GM21619 (cell line): ENCODE data around the gene IQCM.

Experiments used
- ATAC-seq: cut with Tn5 transposase; IDR thresholded peaks from one replicate; pipeline ENCODE4 v1.9.1; 2021; ENCODE audit not compliant: unreplicated experiment

The IQCM gene, protein sequence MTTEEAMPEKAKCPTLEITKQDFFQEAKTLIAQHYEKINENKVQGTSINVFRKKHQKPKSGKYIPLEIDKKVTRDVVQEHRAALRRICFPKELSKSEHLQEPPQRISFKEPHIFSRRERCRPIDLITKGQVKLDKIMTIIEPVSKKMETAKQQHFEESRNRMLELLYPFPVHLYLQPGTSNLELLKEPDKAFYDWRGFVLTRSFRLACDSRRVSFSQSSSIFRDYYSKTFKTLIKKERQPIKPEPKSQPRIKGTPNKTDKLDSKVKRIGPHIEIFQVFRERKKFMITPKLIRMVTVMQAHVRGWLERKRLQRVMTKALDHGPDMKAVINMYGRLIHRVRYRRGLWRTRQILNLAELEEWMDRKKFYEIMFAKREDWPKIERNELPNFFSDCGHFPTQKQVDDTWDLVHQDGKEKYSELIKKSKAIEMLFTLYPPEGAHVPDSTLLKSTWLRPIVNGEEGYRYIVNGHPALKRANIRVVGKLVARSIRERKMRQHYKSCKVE

DNA sequence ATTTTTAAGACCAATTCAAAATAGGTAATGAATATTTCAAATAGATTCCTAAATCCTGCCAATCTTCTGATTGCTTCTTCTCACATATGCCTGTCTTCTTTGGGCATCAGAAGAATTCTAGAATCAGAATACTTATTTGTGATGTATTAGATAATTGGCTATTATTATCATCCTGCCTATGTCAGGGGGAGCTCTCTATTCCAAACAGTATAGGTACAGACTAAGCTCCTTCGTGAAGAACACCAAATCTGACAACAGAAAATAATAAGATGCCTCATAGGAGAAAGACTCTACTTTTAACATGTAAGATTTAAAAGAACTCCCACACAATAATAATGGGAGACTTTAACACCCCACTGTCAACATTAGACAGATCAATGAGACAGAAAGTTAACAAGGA lies at the start of gene IQCM:
Gene IQCM (minus strand): TSS at position 101 of the 400 bp plus-strand sequence. CDS start 73,152 bp downstream, outside the sequence.
- ATAC-seq = no peak

DNA sequence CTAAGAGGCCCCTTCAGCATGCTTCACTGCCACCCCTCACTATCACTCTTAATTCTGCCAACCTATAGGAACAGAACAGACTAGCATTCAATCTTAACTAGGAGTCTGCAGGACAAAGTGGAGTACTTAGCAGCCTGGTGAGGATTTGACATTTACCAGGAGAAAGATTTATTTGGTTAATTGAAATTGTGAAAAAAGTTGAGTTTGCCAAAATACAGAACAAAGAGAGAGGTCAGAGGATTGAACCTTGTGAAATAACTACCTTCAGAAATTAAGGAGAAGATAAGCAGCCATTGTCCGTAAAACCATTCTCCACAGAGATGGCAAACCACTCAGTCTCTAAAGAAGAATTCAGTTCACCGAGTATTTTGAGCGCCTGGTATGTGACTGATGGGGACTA lies 41.8 kb upstream of the IQCM start:
- no peak for ATAC-seq

DNA sequence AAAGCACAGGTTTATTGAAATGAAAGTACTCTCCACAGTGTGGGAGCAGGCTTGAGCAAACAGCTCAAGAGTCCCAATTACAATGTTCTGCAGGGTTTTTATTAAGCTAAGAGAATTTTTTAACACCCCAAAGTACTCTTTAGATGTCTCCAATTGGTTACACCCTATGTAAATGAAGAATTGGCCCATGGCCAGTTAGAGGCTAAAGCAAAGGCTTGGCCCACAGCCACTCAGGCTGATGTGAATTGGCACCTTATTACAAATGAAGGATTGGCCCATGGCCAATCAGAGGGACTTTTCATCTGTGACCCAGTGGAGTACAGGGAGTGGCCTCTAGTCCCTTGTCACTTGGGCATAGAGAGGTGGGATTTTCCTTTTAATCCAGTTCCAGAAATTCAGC lies 30.1 kb upstream of the IQCM start:
- ATAC-seq = no peak

DNA sequence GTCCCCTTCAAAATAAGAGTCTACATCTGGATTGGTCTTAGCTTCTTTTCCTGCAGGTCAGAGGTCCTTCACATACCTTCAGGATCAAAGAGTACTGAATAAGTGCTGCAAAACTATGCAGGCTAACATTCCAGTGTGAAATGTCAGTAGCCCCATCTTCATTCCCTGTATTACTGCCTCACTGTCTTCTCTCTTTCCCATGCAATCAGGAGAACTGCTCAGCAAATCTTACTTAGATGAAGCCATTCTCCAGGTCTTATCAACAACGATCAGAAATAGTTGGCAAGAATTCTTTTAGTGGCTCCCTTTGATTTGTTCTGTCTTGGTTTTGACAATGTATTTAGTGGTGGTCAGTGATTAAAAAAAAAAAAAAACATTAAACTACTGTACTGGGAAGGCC lies 26.0 kb upstream of the IQCM start:
- ATAC-seq = no peak

DNA sequence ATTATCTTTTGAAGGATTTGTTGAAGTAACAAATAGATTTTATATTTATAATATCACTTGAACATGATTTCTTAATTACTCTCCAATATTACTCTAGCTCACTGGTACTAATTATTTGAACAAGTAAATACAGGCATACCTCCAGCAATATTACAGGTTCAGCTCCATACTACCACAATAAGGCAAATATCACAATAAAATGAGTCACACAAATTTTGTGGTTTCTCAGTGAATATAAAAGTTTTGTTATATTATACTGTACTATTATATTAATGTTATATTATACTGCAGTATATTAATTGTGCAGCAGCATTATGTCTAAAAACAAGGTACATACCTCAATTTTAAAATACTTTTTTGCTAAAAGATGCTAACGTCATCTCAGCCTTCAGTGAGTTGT lies 22.4 kb upstream of the IQCM start:
- no peak for ATAC-seq

DNA sequence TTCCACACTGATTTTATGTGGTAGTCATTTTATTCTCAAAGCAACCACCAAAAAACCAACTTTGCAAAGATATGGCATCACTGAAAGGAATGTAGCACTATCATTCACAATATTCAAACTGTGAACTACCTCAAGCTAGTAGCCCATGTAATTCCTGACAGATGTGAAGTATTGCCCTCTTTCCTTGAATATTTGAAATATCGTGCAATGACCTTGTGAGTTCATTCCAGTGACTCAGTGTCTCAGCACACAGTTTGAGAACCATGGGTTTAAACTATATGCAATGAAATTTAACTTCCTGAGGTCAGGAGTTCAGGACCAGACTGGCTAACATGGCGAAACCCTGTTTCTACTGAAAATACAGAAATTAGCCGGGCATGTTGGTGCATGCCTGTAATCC lies 20.9 kb upstream of the IQCM start:
- ATAC-seq = no peak

DNA sequence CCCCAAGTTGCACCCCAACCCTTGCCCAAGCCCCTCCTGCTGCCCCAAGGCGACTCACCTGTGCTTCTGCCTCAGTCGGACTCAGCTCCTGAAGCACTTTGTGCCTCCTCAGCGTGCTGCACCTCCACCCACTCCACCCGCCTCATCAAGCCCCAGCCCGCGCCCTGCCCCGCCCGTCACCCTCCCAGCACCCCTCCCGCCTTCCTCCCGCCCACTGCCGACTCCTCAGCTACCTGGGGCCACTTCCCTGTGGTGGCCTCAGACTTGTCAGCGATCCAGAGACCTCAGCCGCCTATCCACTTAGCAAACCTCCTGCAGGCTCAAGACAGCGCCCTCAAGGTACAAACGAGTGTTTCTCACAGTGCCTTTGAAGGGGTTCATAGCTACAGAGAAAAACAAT lies 19.6 kb upstream of the IQCM start:
- ATAC-seq = no peak

DNA sequence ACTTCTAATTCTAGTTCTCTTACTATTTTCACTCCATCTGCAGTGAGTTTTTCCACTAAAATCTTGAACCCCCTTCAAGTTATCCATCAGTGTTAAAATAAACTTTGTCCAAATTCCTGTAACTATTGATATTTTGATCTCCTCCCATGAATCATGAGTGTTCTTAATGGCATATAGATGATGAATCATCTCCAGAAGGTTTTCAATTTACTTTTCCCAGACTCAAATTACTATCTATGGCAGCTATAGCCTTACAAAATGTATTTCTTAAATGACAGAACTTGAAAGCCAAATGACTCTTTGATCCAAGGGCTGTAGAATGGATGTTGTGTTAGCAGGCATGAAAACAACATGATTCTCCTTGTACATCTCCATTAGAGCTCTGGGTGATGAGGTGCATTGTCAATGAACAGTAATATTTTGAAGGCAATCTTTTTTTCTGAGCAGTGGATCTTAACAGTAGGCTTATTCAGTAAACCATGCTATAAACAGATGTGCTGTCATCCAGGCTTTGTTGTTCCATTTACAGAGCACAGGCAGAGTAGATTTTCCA lies 16.1 kb upstream of the IQCM start:
- no peak for ATAC-seq

DNA sequence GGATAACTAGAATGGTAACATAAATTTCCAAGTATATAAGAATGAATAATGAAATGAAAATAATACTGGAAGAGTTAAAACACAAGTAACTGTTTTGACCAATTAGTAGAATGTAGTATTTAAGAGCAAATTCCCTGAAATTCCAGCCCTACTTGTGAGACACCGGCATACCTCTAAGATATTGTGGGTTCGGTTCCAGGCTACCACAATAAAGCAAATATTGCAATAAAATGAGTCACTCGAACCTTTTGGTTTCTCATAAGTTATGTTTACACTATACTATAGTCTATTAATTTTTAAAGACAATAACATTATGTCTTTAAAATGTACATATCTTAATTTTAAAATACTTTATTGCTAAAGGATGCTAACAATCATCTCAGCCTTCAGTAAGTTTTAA lies 15.2 kb upstream of the IQCM start:
- ATAC-seq = no peak

DNA sequence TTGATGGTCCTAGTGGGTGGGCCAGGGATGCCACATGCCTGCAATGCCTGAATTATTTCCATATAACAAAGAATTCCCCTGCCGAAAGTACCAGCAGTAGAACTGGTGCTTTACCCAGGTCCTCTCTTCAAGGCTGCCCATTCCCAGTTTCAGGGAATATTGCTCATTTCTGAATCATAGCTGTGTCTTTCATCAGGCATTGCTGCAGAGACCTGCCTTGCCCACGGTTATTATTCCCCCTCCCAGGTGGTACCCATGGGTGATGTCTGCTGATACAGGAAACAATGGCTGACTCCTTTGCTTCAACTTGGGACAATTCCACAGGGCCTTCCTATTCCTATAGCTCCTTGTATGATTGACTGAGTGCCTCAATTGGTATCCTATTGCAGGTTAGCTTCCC lies 9.7 kb upstream of the IQCM start:
- ATAC-seq = no peak

DNA sequence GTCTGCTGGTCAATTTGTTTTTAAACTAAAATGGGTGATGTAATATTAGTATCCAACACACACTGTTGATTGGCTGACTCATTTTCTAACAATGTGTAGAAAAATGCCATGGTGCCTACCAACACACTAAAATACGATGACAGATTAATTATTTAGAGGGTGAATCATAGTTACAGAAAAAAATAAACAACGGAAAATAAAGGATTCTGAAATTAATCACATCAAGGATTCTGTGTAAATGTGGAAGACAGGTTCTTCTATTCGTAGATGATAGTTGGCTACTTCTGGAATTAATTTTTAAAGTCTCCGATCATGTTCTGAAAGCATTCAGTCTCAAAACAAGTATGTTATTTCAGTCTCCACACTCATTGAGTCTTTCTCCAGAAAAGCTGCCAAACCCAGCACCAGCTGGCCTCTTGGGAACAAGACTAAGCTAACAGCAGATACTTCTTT lies 8.2 kb upstream of the IQCM start:
- ATAC-seq = no peak

DNA sequence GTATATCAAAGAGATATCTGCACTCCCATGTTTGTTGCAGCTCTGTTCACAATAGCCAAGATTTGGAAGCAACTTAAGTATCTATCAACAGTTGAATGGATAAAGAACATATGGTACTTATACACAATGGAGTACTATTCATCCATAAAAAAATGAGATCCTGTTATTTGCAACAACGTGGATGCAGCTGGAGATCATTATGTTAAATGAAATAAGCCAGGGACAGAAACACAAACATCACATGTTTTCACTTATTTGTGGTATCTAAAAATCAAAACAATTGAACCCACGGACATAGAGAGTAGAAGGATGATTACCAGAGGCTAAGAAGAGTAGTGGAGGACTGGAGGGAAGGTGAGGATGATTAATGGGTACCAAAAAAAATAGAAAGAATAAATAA lies 14.2 kb downstream of the IQCM start:
- ATAC-seq = no peak

DNA sequence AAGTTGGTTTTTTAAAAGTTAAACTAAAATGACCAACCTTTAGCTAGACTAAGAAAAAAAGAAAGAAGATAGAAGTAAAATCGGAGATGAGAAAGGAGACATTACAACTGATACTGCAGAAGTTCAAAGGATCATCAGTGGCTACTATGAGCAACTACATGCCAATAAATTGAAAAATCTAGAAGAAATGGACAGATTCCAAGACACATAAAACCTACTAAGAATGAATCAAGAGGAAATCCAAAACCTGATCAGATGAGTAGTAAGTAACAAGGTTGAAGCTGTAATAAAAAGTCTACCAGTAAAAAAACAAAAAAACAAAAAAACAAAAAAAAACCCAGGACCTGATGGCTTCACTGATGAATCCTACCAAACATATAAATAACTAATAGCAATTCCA lies 16.1 kb downstream of the IQCM start:
- ATAC-seq = no peak

DNA sequence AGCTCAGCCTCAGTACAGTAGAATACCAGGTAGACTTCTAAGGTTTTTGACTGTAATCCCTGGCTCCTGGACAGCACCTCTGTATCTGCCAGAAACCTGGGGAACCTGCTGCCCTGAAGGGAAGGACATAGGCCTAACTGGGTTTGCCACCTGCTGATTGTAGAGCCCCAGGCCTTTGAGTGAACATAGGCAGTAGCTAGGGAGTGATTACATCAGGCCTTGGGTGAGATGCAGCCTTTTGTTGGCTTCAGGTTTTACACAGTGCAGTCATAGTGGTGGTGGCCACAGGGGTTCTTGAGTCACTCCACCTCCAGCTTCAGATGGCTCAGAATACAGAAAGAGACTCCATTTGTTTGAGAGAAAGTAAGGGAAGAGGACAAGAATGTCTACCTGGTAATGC lies 19.3 kb downstream of the IQCM start:
- ATAC-seq = no peak

DNA sequence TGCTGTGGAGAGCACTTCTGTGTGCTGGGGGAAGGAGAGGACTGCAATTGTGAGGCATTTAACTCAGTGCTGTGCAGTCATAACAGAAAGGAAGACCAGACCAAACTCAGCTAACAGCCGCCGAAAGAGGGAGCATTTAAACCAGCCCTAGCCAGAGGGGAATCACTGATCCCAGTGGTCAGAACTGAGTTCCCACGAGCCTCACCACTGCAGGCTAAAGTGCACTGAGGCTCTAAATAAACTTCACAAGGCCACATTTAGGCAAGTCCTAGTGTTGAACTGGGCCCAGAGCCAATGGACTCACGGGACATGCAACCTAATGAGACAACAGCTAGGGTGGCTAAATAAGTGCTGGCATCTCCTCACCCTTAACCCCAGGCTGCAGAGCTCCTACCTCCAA lies 20.4 kb downstream of the IQCM start:
- no peak for ATAC-seq

DNA sequence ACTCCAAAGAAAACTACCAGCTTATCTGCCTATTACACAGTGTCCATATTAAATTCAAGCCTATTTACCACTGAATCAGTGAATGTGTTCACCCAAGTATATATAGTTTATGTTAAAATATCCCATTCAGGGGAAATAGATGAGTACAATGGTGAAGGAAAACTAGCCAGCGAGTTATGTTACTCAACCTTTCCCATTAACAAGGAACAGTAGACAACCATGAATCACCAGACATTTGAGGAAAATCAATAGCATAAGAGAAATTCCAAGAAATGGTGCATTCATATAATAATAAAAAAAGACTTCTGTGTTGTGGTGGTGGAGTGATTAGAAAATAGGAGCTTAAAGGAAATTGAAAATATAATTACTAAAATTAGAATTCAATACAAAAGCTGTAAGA lies 21.3 kb downstream of the IQCM start:
- no peak for ATAC-seq

DNA sequence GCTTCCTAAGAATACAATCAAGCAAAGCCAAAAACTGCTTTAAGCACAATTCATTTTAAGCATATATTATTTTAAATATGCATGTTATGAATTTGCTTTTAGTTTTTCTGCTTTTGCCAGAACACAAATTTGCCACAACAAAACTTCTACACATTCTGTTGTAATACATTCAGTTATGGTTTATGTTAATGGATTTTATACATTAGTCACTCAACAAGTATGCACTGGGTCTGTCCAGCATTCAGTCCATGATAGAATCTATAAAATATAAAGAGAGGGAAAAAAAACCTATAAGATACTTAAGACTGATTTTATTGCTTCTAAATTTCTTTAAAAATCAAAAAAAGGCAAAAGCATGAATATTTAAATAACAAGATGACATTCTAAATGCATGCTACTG lies 22.2 kb downstream of the IQCM start:
- no peak for ATAC-seq

DNA sequence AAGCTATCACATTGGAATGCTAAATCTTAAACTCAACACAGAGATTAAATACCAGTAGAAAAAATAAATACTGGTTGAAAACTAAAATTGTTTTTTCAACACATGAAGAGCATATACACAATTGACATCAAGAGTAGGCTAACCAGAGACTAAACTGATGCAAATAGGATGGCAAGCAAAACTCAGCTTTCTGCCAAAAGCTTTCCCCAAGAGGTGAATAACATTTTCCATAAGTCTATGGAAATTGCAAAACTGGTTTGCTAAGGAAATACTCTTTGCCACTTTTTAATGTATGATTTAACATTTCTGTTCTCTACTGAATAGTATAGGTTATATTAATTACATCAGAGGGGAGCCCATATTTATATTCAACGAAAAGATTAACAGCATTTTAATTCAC lies 23.8 kb downstream of the IQCM start:
- ATAC-seq = no peak

DNA sequence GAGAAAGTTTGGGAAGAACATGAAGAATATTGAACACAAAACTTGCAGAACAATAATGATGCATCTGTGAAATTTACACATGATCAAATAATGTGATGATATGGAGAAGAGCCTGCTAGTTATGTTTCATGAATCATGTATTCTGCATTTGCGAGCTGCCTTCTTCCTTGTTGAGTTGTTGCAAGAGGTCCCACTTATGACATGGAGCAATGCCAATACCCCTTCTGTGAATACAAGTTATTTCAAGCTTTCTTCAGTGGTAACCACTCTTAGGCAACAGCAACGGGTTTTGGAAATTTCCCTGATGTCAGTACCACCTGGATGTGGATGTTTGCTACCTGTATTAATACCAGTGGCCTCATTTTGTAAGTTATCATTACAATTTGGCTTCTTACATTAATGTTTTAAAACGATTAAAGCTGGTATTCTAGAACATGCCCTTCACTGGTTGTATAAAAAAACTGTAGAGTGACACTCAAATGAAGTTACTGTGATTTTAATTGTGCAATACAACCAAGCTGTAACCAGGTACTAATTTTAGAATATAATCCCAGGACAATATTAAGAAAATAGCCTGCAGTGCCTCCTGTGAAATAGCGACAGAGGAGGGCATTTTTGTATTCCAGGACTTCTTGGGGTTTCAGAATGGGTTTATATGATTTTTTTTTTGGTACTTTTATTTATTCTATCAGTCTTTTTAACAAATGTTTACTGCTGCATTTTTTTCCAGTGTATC lies 25.3 kb downstream of the IQCM start:
- no peak for ATAC-seq

DNA sequence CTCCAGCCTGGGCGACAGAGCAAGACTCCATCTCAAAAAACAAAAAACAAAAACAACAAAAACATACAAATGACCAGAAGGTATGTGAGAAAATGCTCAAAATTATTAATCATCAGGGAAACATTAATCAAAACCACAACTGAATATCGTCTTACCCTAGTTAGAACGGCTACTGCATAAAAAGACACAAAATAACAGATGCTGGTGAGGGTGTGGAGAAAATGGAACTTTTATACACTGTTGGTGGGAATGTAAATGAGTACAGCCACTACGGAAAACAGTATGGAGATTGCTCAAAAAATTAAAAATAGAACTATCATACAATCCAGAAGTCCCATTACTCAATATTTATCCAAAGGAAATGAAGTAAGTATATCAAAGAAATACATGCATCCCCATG lies 27.3 kb downstream of the IQCM start:
- no peak for ATAC-seq

DNA sequence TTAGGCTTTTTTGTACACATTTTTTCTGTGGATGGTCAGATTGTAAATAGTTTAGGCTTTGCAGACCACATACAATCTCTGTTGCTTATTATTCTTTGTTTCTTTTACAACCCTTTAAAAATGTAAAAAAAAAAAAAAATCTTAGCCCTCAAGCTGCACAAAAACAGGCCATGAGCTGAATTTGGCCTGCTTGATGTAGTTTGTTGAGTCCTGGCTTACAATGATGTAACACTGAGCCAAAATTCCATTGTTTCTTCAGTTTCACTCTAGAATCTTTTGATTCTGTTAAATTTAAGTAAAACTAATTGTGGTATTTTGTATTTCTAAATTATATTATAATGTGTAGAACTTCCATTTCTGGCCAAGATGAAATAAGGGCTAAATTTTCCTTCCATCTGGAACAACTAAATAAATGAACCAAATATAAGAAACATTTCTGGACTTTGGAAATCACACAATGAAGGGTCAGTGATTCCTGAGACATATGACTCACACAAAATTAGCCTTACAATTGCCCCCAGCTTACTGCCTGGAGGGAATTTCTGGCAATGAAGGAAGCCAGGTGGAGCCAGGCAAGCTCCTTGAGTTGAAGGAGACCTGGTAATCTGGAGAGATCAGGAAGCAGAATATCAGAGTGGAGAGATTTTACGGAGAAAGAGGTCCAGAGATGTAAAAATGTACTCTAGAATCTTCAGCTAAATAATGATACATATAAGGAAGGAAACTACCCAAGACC lies 29.8 kb downstream of the IQCM start:
- no peak for ATAC-seq
